ENCODE data around the gene INCENP.
"Not testable (repeated sequence)": the region's sequence is repeated elsewhere in the genome, so short reads cannot be mapped to it uniquely, and the experiment has no call there.

The INCENP gene

DNA sequence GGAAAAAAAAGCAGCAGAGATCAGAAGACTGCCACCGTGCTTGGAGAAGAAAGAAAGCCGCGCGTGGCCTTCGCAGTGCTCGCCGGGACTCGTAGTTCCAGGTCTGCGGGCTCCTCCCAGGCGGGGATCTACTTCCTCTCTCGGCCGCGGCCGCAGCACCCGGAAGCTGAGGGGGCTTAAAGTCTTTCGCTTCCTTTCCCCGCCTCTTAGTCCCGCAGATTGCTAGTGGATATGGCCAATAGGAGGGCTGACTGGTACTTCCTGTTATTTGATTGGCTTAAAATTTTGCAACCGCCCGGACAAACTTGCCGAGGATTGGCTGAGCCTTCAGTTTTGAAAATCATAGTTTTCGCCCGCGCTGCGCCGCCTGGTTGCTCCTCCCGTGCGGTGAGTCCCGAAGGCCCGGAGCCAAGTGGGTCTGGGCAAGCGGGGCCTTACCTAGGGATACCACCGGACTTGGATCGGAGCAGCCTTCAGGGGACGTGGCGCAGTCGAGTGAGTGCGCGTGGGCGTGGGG is at the start of gene INCENP:
INCENP (plus strand) TSS at position 343 of the 517 bp plus-strand sequence. CDS start 4,151 bp downstream, outside the sequence.
- peak; percentile 98 for DNase-seq (ENCODE audit: low read depth)

DNA sequence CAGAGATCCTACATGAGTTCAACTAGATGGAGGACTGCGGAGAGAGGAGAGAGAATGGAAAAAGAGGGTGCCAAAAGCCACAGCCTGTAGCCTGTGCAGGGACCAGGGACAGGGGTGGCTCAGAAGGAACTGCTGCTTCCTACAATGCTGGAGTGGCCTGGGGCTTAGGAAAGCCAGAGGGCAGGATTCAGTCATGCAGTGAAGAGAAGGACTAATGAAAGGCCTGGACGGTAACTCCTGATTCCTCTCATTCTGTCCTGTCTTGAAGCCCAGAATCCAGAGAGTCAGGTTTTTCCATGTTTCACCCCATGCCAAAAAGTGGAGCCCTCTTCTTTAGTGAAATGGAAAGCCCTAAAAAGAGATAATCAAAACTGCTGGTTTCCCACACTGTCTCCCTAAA is 48.4 kb upstream of the INCENP start:
- DNase-seq (ENCODE audit: low read depth) = no peak

DNA sequence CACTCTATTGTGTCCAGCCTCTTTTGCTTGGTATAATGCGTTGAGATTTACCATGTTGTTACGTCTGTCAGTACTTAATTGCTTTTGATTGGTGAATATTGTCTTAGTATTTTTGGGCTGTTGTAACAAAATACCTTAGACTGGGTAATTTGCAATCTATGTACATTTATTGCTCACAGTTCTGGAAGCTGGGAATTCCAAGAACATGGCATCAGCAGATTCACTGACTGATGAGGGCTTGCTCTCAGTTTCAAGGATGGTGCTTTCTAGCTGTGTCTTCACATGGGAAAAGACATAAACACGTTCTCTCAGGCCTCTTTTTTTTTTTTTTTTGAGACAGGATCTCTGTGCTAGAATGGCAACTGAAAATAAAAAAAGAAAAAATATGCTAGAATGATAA is 46.7 kb upstream of the INCENP start:
- DNase-seq (ENCODE audit: low read depth) = peak; percentile 37

- DNase-seq (ENCODE audit: low read depth) = peak; percentile 50
Observed at GRCh38 chr11:62081378-62082291, 42.2 kb upstream of the INCENP start.

- no peak for DNase-seq (ENCODE audit: low read depth)
Observed at GRCh38 chr11:62082292-62082657, 41.5 kb upstream of the INCENP start.

DNA sequence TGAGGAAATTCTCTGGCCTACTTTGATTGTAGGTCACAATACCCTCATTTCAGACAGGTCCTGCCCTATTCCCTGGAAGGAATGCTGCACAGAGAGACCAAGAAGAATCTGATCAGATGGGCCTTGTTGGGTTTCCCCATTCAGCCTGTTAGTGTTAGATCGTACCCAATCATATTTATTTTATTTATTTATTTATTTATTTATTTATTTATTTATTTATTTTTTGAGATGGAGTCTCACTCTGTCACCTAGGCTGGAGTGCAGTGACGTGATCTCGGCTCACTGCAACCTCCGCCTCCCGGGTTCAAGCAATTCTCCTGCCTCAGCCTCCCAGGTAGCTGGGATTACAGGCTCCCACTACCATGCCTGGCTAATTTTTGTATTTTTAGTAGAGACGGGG is 39.0 kb upstream of the INCENP start:
- DNase-seq (ENCODE audit: low read depth) = not testable (repeated sequence)

DNA sequence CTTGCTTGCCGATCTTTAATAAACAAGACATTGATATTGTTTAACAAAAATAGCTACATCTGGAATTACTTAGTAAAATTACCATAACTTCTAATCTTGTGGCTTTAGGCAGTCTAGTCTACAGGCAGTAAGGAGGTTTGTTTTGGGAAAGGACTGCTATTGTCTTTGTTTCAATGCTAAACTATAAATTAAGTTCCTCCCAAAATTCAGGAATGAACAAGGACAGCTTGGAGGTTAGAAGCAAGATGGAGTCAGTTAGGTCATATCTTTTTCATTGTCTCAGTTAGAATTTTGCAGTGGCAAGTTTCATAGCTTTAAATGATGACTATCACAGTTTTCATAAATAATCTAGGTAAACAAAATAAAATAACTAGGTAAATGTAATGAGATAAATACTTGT is 36.1 kb upstream of the INCENP start:
- DNase-seq (ENCODE audit: low read depth) = no peak

GRCh38 chr11:62088331-62088933 is 35.4 kb upstream of the INCENP start:
- no peak for DNase-seq (ENCODE audit: low read depth)

DNA sequence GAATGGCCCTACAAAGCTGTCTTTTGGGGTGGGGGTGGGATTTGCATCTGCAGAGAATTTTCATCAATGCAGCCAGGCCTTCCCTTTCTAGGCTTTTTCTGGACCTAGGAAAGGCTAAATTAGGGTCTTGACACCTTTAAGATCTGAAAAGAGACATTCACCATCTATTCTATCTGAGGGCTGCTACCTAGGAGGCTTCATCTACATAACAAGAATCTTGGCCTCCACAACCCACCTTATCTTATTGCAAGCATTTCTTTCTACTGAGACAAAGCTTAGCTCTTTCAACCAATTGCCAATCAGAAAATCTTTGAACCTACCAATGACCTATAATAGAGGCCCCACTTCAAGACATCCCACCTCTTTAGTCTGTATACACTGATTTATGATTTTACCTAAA is 20.7 kb upstream of the INCENP start:
- no peak for DNase-seq (ENCODE audit: low read depth)

GRCh38 chr11:62103986-62104385 is 19.8 kb upstream of the INCENP start:
- DNase-seq (ENCODE audit: low read depth) = no peak

GRCh38 chr11:62104816-62105653 is 18.8 kb upstream of the INCENP start:
- DNase-seq (ENCODE audit: low read depth) = peak; percentile 90

GRCh38 chr11:62105667-62106191 is 18.1 kb upstream of the INCENP start:
- DNase-seq (ENCODE audit: low read depth) = peak; percentile 69

DNA sequence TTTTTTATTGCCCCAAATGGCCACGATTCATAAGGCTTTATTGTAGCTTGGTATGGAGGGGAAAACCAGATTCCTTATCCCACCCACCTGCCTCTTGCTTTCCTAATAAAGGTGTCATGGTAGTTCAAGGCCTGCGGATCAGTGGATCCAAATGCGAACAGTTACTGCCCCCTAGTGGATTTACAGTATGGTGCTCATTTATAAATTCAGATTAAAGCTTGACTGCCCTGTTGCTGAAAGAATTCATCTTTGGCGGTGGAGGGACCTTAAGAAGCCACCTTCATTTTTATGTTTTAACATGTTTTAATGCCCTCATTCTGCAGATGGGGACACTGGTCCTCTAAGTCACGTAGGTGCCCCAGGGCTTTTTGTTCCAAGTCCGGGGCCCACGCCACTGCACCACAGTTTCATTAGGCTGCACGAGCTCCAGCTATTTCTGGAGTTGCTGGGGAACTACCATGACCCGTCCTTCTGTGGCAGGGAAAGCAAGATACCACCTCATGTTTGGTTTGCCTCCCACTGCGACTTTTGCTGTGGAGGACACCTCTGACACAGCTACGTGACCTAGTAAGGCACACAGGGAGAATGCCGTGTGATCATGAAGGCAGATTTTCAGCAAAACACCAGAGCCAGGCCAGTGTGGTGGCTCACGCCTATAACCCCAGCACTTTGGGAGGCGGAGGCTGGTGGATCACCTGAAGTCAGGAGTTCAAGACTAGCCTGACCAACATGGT is 15.6 kb upstream of the INCENP start:
- peak; percentile 66 for DNase-seq (ENCODE audit: low read depth)

DNA sequence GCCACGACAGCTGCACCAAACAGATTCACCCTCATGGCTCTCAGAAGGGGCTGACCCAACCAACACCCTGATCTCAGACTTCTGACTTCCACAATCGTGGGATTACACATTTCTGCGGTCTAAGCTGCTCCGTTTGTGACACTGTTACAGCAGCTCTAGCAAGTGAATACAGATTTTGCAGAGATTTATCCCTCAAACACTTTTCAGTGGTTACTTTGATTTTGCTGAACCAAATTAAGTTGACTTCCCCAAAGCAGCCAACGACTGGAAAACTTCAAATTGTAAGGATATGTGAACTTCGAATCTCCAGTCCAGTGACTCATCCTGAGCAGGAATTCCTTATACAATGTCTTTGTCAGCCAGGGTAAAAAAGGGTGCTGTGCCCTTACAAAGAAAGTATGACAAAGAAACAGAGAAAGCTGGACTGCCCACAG is 14.8 kb upstream of the INCENP start:
- no peak for DNase-seq (ENCODE audit: low read depth)

- no peak for DNase-seq (ENCODE audit: low read depth)
Observed at GRCh38 chr11:62115085-62115694, 8.6 kb upstream of the INCENP start.

DNA sequence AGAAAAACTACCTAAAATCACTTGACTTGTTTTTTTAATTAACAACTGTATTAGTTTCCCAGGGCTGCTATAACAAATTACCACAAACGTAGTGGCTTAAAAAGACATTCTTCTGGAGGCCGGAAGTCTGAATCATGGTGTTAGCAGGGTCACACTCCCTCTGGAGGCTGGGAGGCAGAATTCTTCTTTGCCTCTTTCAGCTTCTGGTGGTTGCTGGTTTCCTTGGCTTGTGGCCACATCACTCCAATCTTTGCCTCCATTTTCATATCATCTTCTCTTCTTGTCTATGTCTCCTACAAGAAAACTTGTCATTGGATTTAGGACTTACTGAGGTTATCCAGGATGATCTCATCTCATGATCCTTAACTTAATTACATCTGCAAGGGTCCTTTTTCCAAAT is 7.4 kb upstream of the INCENP start:
- no peak for DNase-seq (ENCODE audit: low read depth)

- DNase-seq (ENCODE audit: low read depth) = no peak
Observed at GRCh38 chr11:62119569-62119968, 4.2 kb upstream of the INCENP start.

DNA sequence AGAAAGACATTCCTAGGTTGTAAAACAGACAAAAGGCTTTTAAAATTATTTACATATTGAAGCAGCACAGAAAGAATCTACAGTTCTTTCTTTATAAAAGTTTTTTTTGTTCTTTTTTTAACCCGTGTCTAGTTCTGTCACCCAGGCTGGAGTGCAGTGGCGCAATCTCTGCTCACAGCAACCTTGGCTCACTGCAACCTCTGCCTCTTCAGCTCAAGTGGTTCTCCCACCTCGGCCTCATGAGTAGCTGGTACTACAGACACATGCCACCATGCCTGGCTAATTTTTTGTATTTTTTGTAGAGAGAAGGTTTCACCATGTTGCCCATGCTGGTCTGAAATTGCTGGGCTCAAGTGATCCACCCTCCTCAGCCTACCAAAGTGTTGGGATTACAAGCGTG is 3.8 kb upstream of the INCENP start:
- no peak for DNase-seq (ENCODE audit: low read depth)

GRCh38 chr11:62120431-62120830 is 3.4 kb upstream of the INCENP start:
- DNase-seq (ENCODE audit: low read depth) = no peak

GRCh38 chr11:62122076-62122475 is 1.7 kb upstream of the INCENP start:
- DNase-seq (ENCODE audit: low read depth) = no peak
